ENCODE data around the gene LAMB1.

LAMB1 gene

GRCh38 chr7:107876916-107877315 lies 126.0 kb downstream of the LAMB1 start:
- no peaks in the 10 kb centered on the region for H3K27me3 ChIP-seq (ENCODE audit: control insufficient read depth in 1 of 2, insufficient read depth in 2 of 2, low read length in 2 of 2)
- H3K9me3 ChIP-seq (ENCODE audit: control insufficient read depth in 2 of 2, low read length in 2 of 2), result no peaks in the 10 kb centered on the region
- H3K4me3 ChIP-seq (ENCODE audit: low read length in 2 of 2), result no peak overlapping the region
- no peak overlapping the region for H3K9ac ChIP-seq (ENCODE audit: low read length in 2 of 2)
- no peaks in the 10 kb centered on the region for H3K4me1 ChIP-seq (ENCODE audit: control insufficient read depth, insufficient read depth, low read length)
- no peaks in the 10 kb centered on the region for H3K36me3 ChIP-seq (ENCODE audit: control insufficient read depth in 2 of 2, insufficient read depth in 2 of 2, low read length in 2 of 2)
- H3K27ac ChIP-seq (ENCODE audit: low read length), result no peak overlapping the region

- Histone ChIP-seq H3K4me3 (ENCODE audit: low read length in 2 of 2) (no peak overlapping the region), H3K27me3 (ENCODE audit: control insufficient read depth in 1 of 2, insufficient read depth in 2 of 2, low read length in 2 of 2) (no peaks in the 10 kb centered on the region), H3K36me3 (ENCODE audit: control insufficient read depth in 2 of 2, insufficient read depth in 2 of 2, low read length in 2 of 2) (no peaks in the 10 kb centered on the region), H3K9me3 (ENCODE audit: control insufficient read depth in 2 of 2, low read length in 2 of 2) (no peaks in the 10 kb centered on the region), H3K9ac (ENCODE audit: low read length in 2 of 2) (no peak overlapping the region), H3K4me1 (ENCODE audit: control insufficient read depth, insufficient read depth, low read length) (no peaks in the 10 kb centered on the region), H3K27ac (ENCODE audit: low read length) (no peak overlapping the region)
Observed at GRCh38 chr7:107874605-107875446, 128.1 kb downstream of the LAMB1 start.

GRCh38 chr7:107874111-107874510 lies 128.8 kb downstream of the LAMB1 start:
- Histone ChIP-seq H3K9ac (ENCODE audit: low read length in 2 of 2) (peak overlapping the region in 1 of 2 donors; percentile 6), H3K36me3 (ENCODE audit: control insufficient read depth in 2 of 2, insufficient read depth in 2 of 2, low read length in 2 of 2) (no peaks in the 10 kb centered on the region), H3K27me3 (ENCODE audit: control insufficient read depth in 1 of 2, insufficient read depth in 2 of 2, low read length in 2 of 2) (no peaks in the 10 kb centered on the region), H3K4me1 (ENCODE audit: control insufficient read depth, insufficient read depth, low read length) (no peaks in the 10 kb centered on the region), H3K27ac (ENCODE audit: low read length) (no peak overlapping the region), H3K9me3 (ENCODE audit: control insufficient read depth in 2 of 2, low read length in 2 of 2) (no peaks in the 10 kb centered on the region), H3K4me3 (ENCODE audit: low read length in 2 of 2) (no peak overlapping the region)
